ENCODE data around the gene CDH4.

GRCh38 chr20:61543931-61544745 is 292.1 kb downstream of the CDH4 start:
- TF ChIP-seq CTCF (conservative IDR thresholded peaks at IDR 0.05) (no peak), ZFX (IDR thresholded peaks at IDR 0.05) (no peak)

Measured in C4-2B (cell line).